Activated T-cell treated with anti-CD3 and anti-CD28 coated beads, Interleukin-2, amount 50 U/mL, for 48 hours (primary cell): ENCODE data around the gene KSR1.
"Not testable (repeated sequence)": the region's sequence is repeated elsewhere in the genome, so short reads cannot be mapped to it uniquely, and the experiment has no call there.

Experiments used
- DNase-seq, 2 experiments: peaks; one replicate each; pipeline ENCODE4 v3.0.0-alpha.2; 2020

Gene KSR1

GRCh38 chr17:27669136-27669535 is 212.9 kb downstream of the KSR1 start:
- DNase-seq: no peak

DNA sequence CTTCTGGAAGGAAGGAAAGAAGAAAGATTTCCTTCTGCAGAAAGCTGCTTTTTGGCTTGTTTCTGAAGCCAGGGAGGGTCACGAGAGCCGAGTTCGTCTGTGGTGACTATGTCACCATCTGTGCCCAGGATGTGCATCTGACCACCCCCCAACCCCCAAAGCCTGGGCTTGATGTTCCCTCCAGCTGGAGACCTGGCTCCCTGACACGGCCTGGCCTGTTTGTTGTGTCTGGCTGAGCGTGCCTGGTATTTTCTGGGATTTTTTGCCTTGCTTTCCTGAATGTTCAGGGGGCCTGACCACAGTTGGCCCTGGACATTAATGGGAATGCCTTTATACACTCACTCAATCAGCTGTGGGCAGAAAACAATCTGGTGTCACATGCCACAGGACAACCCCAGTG is 213.6 kb downstream of the KSR1 start:
- DNase-seq: no peak

DNA sequence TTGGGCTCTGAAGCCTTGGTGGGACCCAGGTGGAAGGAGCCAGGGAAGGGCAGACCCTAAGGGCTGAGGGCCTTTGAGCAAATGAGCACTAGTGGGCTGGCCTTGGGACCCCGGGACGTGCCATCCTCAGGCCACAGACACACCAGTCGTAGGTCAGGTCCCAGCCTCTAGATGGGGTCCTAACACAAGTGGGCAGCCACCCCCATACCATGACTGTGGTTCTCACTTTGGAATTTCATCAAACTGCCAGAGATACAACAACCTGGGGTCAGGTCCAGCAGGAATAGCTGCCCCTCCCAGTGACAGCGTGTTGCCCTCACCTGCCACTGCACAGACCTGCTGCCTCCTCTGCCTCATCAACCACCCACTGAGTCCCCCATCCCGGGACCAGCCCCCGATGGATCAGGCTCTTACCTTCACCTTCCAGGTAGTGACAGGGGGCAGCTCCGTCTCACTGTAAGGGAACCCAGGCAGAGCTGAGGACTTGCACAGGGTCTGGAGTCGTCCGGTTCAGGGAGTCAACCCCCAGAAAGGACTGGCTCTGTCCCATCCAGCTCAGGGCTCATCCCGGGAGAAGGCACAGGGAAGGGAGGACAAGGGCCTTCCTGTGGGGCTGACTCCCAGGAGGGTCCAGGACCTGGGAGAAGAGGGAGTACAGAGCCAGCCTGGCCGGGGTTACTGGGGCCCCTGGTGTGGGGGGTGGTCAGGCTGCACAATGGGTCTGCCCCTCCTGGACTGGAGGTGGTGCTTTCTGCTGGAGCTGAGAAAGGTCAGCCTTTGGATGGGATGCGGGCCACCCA is 214.7 kb downstream of the KSR1 start:
- no peak for DNase-seq

DNA sequence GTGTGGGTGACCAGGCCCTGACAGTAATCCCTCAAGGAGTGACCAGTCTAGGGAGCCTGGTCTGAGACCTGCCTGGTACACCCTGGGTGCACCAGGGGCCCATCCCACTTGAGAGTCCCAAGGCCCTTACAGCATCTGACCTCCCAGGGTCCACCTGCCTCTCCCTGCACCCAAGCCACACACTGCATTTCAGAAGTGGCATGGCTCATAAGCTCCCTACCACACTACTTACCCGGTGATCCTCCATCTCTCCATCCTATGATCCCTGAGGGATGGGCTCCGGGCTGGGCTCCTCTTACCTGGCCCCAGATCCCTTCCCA is 215.3 kb downstream of the KSR1 start:
- DNase-seq: no peak

DNA sequence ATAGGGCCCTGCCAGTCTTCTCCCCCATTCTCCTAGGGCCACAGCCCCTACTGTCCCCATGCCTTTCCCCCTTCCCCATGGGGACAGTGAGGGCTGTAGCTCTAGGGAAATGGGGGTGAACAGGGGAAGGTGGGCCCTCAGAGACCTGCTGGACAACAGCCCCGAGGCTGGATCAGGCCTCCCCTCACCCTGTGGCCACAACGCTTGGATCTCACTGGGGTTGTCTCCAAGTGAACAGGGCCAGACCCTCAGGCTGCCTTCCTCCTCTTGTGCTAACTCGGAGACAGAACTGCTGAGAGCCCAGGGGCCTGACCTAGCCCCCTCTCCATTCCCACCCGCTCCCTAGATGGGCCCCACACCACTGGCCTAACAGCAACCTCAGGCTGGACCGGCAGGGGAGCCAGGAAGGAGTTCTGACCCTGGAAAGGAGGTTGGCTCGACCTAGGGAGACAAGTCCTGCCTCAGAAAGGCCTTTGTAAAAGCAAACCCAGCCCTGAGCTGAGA is 215.8 kb downstream of the KSR1 start:
- DNase-seq: not testable (repeated sequence)

- DNase-seq: no peak
Measured at GRCh38 chr17:27674335-27674734, 218.1 kb downstream of the KSR1 start.
